AG04449 (cell line): ENCODE data around the gene GSDME.

ENCODE experiments used
- CTCF ChIA-PET: fragments of 350-600 bp; formaldehyde crosslinking; extraction: SDS; loops from one replicate; lab custom pipeline; 2021; ENCODE audit warnings: antibody characterized with exemption; lab: Yijun Ruan, JAX
- POLR2A ChIA-PET: fragments of 400-600, 350-600 bp; formaldehyde crosslinking; extraction: SDS; loops from one replicate; lab custom pipeline; 2020; ENCODE audit warnings: antibody characterized with exemption, inconsistent platforms; lab: Yijun Ruan, JAX
- DNase-seq: peaks from one replicate; pipeline ENCODE4 v3.0.0-alpha.2; 2010; ENCODE audit warnings: low read depth, low spot score
- H3K4me3 ChIP-seq: 2 replicates; pipeline ENCODE4 v1.5.1; 2011; ENCODE audit warnings: low read depth, mild to moderate bottlenecking, control low read depth, low read length
- CTCF ChIP-seq: IDR thresholded peaks from one replicate; pipeline ENCODE4 v1.5.1; 2011; ENCODE audit warnings: mild to moderate bottlenecking, moderate library complexity, low read length, control low read depth, inconsistent platforms; ENCODE audit not compliant: insufficient read depth; ENCODE audit errors: missing control alignments

Gene GSDME

GRCh38 chr7:24705461-24705954 is 51.8 kb downstream of the GSDME start:
- no peak overlapping the region for H3K4me3 ChIP-seq
- no peak for TF ChIP-seq CTCF
- CTCF ChIA-PET = interaction anchor here (1.3 to 2.0 kb wide), 2 partner anchors 9 to 17 kb away, joined by 3 to 9 read pairs; no protein-coding TSS in a partner anchor
- no peak for DNase-seq
- POLR2A ChIA-PET = no interaction called here

GRCh38 chr7:24704311-24704710 is 53.0 kb downstream of the GSDME start:
- no peak for TF ChIP-seq CTCF
- no peak for DNase-seq
- H3K4me3 ChIP-seq = no peak overlapping the region
- CTCF ChIA-PET = interaction anchor here (1.0 to 4.8 kb wide), 4 partner anchors 18 to 414 kb away, joined by 3 to 27 read pairs (median 4); no protein-coding TSS in a partner anchor
- POLR2A ChIA-PET = no interaction called here

- POLR2A ChIA-PET = no interaction called here
- no peak for DNase-seq
- CTCF ChIA-PET = interaction anchor here (0.9 to 4.8 kb wide), 9 partner anchors 8 to 413 kb away, joined by 3 to 27 read pairs (median 4); partner anchors contain the start of gene PALS2
- TF ChIP-seq CTCF = no peak
- no peak overlapping the region for H3K4me3 ChIP-seq
Observed at GRCh38 chr7:24703296-24703695, 54.0 kb downstream of the GSDME start.

- H3K4me3 ChIP-seq = no peak overlapping the region
- TF ChIP-seq CTCF = no peak
- no peak for DNase-seq
- POLR2A ChIA-PET = no interaction called here
- CTCF ChIA-PET = interaction anchor here (0.7 to 4.8 kb wide), 8 partner anchors 9 to 396 kb away, joined by 3 to 27 read pairs (median 4); partner anchors contain the start of gene PALS2
Observed at GRCh38 chr7:24702755-24703154, 54.5 kb downstream of the GSDME start.

DNA sequence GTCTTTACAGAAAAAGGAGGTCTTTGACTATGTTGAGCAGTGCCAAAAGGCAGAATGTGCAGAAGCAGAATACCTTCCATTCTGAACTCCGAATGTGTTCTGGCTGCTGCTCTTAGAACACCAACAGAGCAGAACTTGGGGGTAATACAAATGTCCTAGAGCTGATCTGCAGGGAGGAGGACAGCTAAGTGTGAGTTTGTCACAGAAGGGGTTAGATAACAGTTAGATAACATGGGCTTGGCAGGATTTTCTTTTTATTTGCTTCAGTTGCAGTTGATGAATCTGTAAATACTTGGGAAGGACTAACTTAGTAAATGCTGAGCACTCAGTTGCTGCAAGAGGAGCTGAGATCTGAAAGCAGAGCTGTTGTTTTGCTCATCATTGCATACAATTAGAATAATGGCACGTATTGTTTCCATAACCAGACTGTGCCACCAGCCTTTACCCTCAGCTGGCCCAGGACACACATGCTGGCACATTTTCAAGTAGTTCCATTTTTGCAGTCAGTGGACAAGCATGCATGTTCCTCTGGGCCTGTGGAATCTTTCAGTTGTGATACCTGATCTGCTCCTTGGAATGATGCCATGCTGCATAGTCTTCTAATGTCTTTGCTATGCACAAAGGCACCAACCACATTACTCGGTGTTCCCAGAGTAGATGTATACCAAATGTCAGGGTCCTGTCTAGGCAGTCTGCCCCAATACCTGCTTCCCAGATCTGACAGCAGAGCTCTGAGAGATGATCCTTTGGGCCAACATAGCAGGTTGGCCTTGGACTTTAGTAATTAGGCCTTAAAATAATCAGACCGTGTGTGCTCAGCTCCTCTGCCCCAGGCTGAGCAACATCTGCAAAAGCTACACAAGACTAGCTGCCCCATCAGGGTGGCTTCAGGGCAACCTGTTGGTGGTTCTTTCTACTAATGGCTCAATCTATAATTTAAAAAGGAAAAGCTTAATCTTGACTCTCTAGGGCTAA is 55.7 kb downstream of the GSDME start:
- no peak overlapping the region for H3K4me3 ChIP-seq
- peak; percentile 86 for DNase-seq
- TF ChIP-seq CTCF = no peak
- POLR2A ChIA-PET = interaction anchor here (0.6 to 1.5 kb wide), 2 partner anchors 423 to 1171 kb away, joined by 3 to 6 read pairs; partner anchors contain the start of gene CYCS
- CTCF ChIA-PET = interaction anchor here (1.2 to 4.8 kb wide), 7 partner anchors 14 to 397 kb away, joined by 3 to 27 read pairs (median 10); no protein-coding TSS in a partner anchor
